Superior temporal gyrus (tissue), 1 donor: ENCODE measurements around the gene ANXA2.

Source experiments
- DNase-seq: peaks from one replicate; pipeline ENCODE4 v3.0.0-alpha.2; 2016; ENCODE audit errors: extremely low spot score

ANXA2 gene

GRCh38 chr15:60370105-60370868 lies 27.5 kb downstream of the ANXA2 start:
- no peak for DNase-seq

DNA sequence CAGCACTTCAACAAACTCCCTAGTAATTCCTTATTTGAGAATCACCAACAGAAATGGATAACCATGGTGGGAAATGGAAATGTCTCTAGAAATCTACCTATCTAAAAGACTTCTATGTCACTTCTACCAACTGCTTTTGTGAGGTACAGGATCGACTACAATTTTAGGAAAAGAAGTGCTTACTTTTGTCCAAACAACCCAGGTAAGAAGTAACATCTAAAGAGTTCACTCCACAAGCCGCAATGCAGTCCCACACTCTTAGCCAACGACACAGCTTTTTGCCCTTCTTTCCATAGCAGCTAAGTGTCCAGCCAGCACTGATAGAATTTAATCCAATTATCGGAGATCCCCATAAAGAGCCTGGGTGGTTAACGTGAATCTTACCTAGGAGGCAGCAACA lies 28.1 kb downstream of the ANXA2 start:
- DNase-seq, result no peak

DNA sequence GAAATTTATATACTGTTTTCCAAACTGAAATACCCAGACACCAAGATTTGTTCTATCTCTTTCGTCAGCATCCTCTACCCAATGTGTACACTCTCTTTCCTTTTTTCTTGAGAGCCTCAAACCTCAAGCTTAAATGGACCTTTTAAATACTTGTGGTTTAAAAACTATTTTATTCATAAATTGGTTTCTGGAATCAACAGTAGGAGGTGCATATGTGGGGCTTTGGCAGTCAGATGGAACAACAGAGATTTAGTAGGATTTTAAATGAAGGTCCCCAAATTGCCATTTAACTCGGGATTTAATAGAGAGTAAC lies 33.2 kb downstream of the ANXA2 start:
- no peak for DNase-seq

GRCh38 chr15:60363903-60364611 lies 33.7 kb downstream of the ANXA2 start:
- no peak for DNase-seq

- no peak for DNase-seq
Observed at GRCh38 chr15:60363087-60363549, 34.7 kb downstream of the ANXA2 start.

GRCh38 chr15:60362321-60363086 lies 35.3 kb downstream of the ANXA2 start:
- no peak for DNase-seq

GRCh38 chr15:60359738-60360137 lies 38.0 kb downstream of the ANXA2 start:
- peak; percentile 89 for DNase-seq

- no peak for DNase-seq
Observed at GRCh38 chr15:60358935-60359682, 38.7 kb downstream of the ANXA2 start.

DNA sequence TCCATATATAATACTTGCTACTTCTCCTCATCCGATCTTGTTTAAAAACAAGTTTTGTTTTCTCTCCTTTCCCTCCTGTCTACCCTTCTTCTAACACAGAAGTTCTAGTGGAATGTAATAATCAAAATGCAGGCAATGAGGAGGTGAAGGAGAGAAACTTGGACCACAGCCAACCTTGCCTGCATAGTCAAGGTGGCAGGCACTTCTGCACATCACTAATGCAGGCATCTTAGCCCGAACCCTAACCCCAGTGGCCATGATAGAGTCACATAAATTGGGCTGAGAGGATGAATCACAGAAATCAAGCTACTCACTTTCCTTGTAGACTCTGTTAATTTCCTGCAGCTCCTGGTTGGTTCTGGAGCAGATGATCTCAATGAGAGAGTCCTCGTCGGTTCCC lies 41.0 kb downstream of the ANXA2 start:
- no peak for DNase-seq

DNA sequence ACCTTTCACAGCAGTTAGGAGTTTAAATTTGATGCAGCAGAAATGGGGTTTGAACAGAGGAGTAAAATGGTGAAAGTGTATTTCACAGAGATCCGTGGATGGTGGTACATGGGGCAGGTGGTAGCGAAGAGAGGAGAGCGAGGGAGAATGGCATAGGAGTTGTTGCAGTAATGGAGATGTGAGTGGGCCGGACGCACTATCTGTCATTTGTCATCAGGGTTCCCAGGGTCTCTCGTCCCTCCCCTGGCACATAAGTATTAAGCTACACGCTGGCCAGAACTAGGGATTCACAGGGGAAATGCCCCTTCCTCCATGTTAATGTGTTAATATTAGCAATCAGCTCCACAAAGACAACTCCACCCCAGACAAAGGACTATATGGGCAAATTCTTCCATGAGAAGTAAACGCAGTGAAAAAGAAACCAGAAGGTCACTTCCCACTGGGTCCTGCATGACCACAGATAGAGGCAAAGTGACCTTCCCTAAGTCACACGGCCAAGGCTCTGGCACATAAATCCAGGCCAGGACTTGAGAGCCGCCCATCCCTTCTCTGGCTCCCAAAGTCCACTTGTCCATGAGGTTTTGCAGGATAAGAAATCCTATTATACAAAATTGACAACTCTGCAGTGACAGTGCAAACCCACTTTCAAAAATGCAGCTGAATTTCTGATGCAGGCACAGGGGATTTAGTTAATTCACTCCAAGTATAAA lies 42.5 kb downstream of the ANXA2 start:
- DNase-seq, result no peak

GRCh38 chr15:60353245-60353920 lies 44.4 kb downstream of the ANXA2 start:
- DNase-seq, result no peak

DNA sequence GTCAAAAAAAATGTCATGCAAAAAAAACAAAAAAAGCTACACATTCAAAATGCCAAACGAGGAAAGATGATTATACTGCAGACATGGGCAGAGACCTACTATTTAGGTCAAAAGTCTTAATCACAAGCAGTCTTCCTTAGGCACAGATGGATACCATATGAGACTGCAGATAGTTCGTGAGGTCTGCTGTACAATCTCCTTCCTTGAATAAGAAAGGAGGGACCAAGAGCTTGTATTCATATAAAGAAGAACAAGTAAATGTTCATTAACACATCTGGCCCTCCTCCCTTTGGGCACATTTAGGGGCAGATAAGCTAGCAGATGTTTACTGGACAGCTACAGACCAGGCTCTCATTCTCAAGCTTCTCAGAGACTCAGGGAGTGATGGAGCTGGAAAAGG lies 45.3 kb downstream of the ANXA2 start:
- no peak for DNase-seq

DNA sequence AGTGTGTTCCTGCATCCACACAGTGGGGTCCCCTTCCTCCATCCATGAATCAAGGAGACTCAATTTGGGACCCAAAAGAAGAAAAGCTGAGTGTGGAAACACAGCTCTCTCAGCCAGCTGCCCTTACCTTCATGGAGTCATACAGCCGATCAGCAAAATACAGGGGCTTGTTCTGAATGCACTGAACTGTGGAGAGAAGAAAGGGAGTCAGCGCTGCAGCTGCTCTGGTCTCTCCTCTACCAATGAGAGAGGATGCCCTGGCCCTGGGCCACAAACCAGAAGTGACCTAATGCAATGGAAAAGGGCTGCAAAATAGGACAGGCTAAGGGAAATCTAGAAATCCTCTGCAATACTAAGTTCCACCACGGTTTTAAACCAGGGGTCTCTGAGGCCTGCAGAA lies 46.7 kb downstream of the ANXA2 start:
- peak; percentile 40 for DNase-seq

GRCh38 chr15:60350108-60350507 lies 47.7 kb downstream of the ANXA2 start:
- no peak for DNase-seq

GRCh38 chr15:60349589-60349988 lies 48.2 kb downstream of the ANXA2 start:
- DNase-seq, result no peak

DNA sequence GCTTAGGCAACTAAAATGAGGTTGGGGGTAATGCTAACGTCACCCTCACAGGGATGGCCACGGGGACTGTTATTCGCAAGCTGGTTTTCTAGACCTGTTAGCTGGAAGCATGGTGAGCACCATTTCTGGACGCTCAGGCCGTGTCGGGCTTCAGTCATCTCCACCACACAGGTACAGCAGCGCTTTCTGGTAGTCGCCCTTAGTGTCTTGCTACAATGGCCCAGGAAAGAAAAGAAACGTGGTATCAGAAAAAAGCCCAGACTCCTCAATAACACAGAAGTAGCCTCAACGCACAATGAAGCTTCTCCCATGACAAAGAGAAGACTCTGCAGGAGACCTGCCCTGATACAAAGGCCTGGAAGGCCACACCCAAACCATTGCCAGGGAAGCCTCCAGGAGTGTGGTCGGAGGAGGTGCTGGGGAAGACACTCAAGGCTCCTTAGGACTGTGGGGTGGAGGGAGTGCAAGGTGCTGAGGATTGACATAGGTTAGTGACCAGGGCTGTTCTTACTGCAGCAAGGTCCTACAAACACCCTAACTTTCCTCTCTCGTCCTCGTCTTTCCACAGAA lies 50.2 kb downstream of the ANXA2 start:
- no peak for DNase-seq

GRCh38 chr15:60346653-60347052 lies 51.1 kb downstream of the ANXA2 start:
- no peak for DNase-seq

DNA sequence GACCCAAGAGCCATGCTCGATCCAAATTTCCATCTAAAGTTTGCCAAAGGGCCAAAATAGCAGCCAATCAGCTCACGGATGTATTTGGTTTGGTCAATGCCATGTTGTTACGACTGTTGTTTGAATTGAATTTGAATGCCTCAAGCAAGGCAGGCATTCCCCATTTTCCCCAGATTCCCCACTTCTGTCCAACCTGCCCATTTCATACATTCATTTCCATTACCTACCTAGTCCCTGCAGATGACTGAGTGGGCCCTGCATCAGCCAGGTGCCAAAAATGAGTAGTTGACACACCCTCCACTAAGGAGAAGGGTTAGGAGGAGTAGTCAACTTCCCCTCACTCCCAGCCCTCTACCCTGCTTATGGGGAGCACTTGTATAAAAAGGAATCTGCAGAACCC lies 51.7 kb downstream of the ANXA2 start:
- DNase-seq, result no peak

- DNase-seq, result no peak
Observed at GRCh38 chr15:60345598-60345997, 52.2 kb downstream of the ANXA2 start.

DNA sequence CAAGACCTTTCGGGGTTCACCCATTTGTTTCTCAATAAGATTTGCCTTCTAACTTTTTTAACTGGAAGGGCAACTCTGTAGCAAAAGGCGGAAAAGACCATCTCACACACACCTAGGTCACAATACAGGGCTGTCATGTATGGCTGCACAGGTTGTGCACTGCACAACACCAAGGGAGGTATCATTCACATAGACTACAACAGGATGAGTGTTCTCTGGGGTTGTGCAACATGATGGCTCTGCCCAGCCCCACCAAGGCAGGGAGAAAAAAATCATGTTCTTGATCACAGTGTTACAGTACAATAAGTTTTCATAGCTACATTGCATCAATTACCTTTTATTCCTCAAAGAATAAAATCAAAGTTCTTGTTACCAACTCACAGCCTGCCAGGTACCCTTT lies 52.8 kb downstream of the ANXA2 start:
- DNase-seq, result no peak
